IMR-90 (cell line): ENCODE results near the gene FAM219A. TPM values are rescaled to one million over a fixed set of nuclear protein-coding genes. Genes with fewer than 3 reads are reported as not detected.

Source experiments
- ATAC-seq: fragments of 200-7000 bp; cut with Tn5 transposase; 2 replicates; pipeline ENCODE4 v1.9.1; 2020; ENCODE audit warnings: low read depth, mild to moderate bottlenecking, moderate library complexity
- BruUV-seq: library from RNA; stranded (reverse); fragments of 400-500 nt; replicated peaks from 2 replicates; lab custom pipeline; 2021; lab: Mats Ljungman, UMichigan
- CTCF ChIA-PET: fragments of 300-600 bp; formaldehyde crosslinking; extraction: SDS; loops from one replicate; lab custom pipeline; 2021; ENCODE audit warnings: antibody characterized with exemption; lab: Yijun Ruan, JAX
- POLR2A ChIA-PET: fragments of 300-600 bp; sonication (Branson Sonifier 250); formaldehyde crosslinking; loops from one replicate; lab custom pipeline; 2022; ENCODE audit warnings: antibody characterized with exemption; ENCODE audit not compliant: unreplicated experiment; lab: Charles Lee
- DNase-seq: peaks from one replicate; pipeline ENCODE4 v3.0.0; 2013
- H2AFZ ChIP-seq: replicated peaks from 2 replicates; pipeline ENCODE3; 2013; ENCODE audit warnings: low read length, mild to moderate bottlenecking; ENCODE audit not compliant: poor library complexity
- H2AK5ac ChIP-seq: 2 replicates; pipeline ENCODE4 v1.6.1; 2013; ENCODE audit warnings: low read depth, low read length, inconsistent platforms
- H2AK9ac ChIP-seq: replicated peaks from 2 replicates; pipeline ENCODE3; 2013; ENCODE audit warnings: mild to moderate bottlenecking, low read depth, low read length, moderate library complexity; ENCODE audit not compliant: poor library complexity
- H2BK120ac ChIP-seq: 2 replicates; pipeline ENCODE4 v1.6.1; 2013; ENCODE audit warnings: low read depth, low read length, inconsistent platforms
- H2BK15ac ChIP-seq: 3 replicates; pipeline ENCODE4 v1.6.1; 2013; ENCODE audit warnings: low read depth, low read length, inconsistent platforms
- H2BK20ac ChIP-seq: 2 replicates; pipeline ENCODE4 v1.6.1; 2013; ENCODE audit warnings: low read depth, mild to moderate bottlenecking, inconsistent platforms, low read length, moderate library complexity
- H2BK5ac ChIP-seq: 2 replicates; pipeline ENCODE4 v1.6.1; 2013; ENCODE audit warnings: mild to moderate bottlenecking, low read depth, low read length, inconsistent platforms; ENCODE audit not compliant: poor library complexity, severe bottlenecking
- H3K14ac ChIP-seq: replicated peaks from 2 replicates; pipeline ENCODE4 v1.6.1; 2013; ENCODE audit warnings: low read depth, low read length, inconsistent platforms
- H3K18ac ChIP-seq: 2 replicates; pipeline ENCODE4 v1.6.1; 2013; ENCODE audit warnings: low read depth, low read length, control low read depth
- H3K23ac ChIP-seq: 2 replicates; pipeline ENCODE4 v1.6.1; 2013; ENCODE audit warnings: low read depth, low read length, inconsistent platforms
- H3K27ac ChIP-seq: 2 replicates; pipeline ENCODE4 v1.5.1; 2013; ENCODE audit warnings: mild to moderate bottlenecking, control low read depth, low read length; ENCODE audit not compliant: insufficient read depth
- H3K27me3 ChIP-seq: 2 replicates; pipeline ENCODE4 v1.6.1; 2013; ENCODE audit warnings: low read length; ENCODE audit not compliant: control insufficient read depth, insufficient read depth
- H3K36me3 ChIP-seq: 2 replicates; pipeline ENCODE4 v1.6.1; 2013; ENCODE audit warnings: low read length, mixed read lengths; ENCODE audit not compliant: control insufficient read depth, insufficient read depth
- H3K4ac ChIP-seq: 2 replicates; pipeline ENCODE4 v1.6.1; 2013; ENCODE audit warnings: low read depth, low read length, inconsistent platforms
- H3K4me1 ChIP-seq: 2 replicates; pipeline ENCODE4 v1.6.1; 2013; ENCODE audit warnings: low read length, mixed read lengths; ENCODE audit not compliant: control insufficient read depth, insufficient read depth
- H3K4me2 ChIP-seq: 2 replicates; pipeline ENCODE4 v1.6.1; 2013; ENCODE audit warnings: low read depth, mild to moderate bottlenecking, control low read depth, low read length, moderate library complexity
- H3K4me3 ChIP-seq: 2 replicates; pipeline ENCODE4 v1.5.1; 2013; ENCODE audit warnings: low read depth, mild to moderate bottlenecking, control low read depth, low read length, moderate library complexity; ENCODE audit not compliant: insufficient read depth
- H3K56ac ChIP-seq: 2 replicates; pipeline ENCODE4 v1.6.1; 2013; ENCODE audit warnings: low read length, inconsistent platforms; ENCODE audit not compliant: insufficient read depth; ENCODE audit errors: extremely low read depth
- H3K79me1 ChIP-seq, 2 experiments: 2 replicates each; pipeline ENCODE4 v1.6.1; 2013; ENCODE audit warnings: low read length in 2 of 2, inconsistent platforms in 1 of 2, low read depth in 1 of 2
- H3K9ac ChIP-seq: 2 replicates; pipeline ENCODE4 v1.6.1; 2013; ENCODE audit warnings: low read depth, low read length, control low read depth
- H3K9me1 ChIP-seq: 2 replicates; pipeline ENCODE4 v1.6.1; 2013; ENCODE audit warnings: low read length, inconsistent platforms; ENCODE audit not compliant: insufficient read depth
- H3K9me3 ChIP-seq: 2 replicates; pipeline ENCODE4 v1.6.1; 2013; ENCODE audit warnings: low read length; ENCODE audit not compliant: control insufficient read depth, insufficient read depth
- H4K20me1 ChIP-seq: 2 replicates; pipeline ENCODE4 v1.6.1; 2013; ENCODE audit warnings: low read length, inconsistent platforms; ENCODE audit not compliant: insufficient read depth
- H4K5ac ChIP-seq: 2 replicates; pipeline ENCODE4 v1.6.1; 2013; ENCODE audit warnings: mild to moderate bottlenecking, low read depth, low read length, control low read depth
- H4K8ac ChIP-seq, 2 experiments: 2 replicates each; pipeline ENCODE4 v1.6.1; 2013; ENCODE audit warnings: low read depth in 2 of 2, low read length in 2 of 2, control low read depth in 1 of 2, inconsistent platforms in 1 of 2
- H4K91ac ChIP-seq: 2 replicates; pipeline ENCODE4 v1.6.1; 2013; ENCODE audit warnings: low read depth, low read length, inconsistent platforms; ENCODE audit not compliant: insufficient read depth
- MAZ ChIP-seq: IDR thresholded peaks from 2 replicates; pipeline ENCODE4 v1.6.1; 2012; ENCODE audit warnings: low read depth, mild to moderate bottlenecking, low read length, improper control_type of control experiment, moderate library complexity, borderline replicate concordance
- RAD21 ChIP-seq: IDR thresholded peaks from 2 replicates; pipeline ENCODE4 v1.6.1; 2012; ENCODE audit warnings: low read length, improper control_type of control experiment
- WGBS, 2 experiments: methylation state at CpG; one replicate each; pipeline versions ENCODE4 v1.1.5 to v1.1.7; 2013; ENCODE audit warnings: missing lambda C conversion rate in 2 of 2; ENCODE audit not compliant: insufficient read length in 1 of 2; ENCODE audit errors: extremely low coverage in 2 of 2; 5-methylcytosine and 5-hydroxymethylcytosine counted together
- dilution Hi-C: fragments of 300-500 bp; cut with HindIII; formaldehyde crosslinking; loops from one replicate; pipeline ENCODE4 v1.14.3; 2018; ENCODE audit warnings: low sequenced_read_pairs; ENCODE audit not compliant: unreplicated experiment
- in situ Hi-C: fragments of 300-500 bp; cut with MboI; formaldehyde crosslinking; loops from 3 replicates; pipeline ENCODE4 v1.14.3; 2019; ENCODE audit warnings: low sequenced_read_pairs, inconsistent platforms, mixed read lengths
- intact Hi-C: fragments of 100-400 bp; cut with micrococcal nuclease; formaldehyde crosslinking; loops from 2 replicates; pipeline ENCODE4 v1.10.0; 2022
- polyA plus RNA-seq, 3 experiments: library from polyadenylated mRNA; depleted of rRNA; stranded (reverse); fragments of >200 nt; gene quantifications; 2 replicates each; pipeline ENCODE4 v1.2.3, GENCODE V29; 2012; ENCODE audit warnings: low replicate concordance in 1 of 3
- total RNA-seq: library from RNA; depleted of rRNA; stranded (reverse); fragments of >200 nt; gene quantifications from 2 replicates; pipeline ENCODE4 v1.2.3, GENCODE V29; 2012

FAM219A gene
- total and polyA plus RNA-seq, 2 of the 4 experiments (the other 2 are of a cell fraction) = 4.8 to 20.8 TPM

- Histone ChIP-seq H4K5ac (no peak within 1 kb of the TSS), H3K4me3 (peak within 1 kb of the TSS; percentile 54), H2AFZ (peak within 1 kb of the TSS; percentile 98), H2BK5ac (no peak within 1 kb of the TSS), H3K27me3 (peaks cover 17% of the 10 kb centered on the region; the same call in 1 of the 2 replicates), H4K91ac (no peak within 1 kb of the TSS), H3K18ac (no peak within 1 kb of the TSS), H3K23ac (peak within 1 kb of the TSS; percentile 93), H4K20me1 (no peaks in the 10 kb centered on the region; the same call in 1 of the 2 replicates), H3K4me2 (peak within 1 kb of the TSS; percentile 96), H3K36me3 (no peaks in the 10 kb centered on the region; the same call in 1 of the 2 replicates), H3K9ac (peak within 1 kb of the TSS; percentile 2; the same call in 1 of the 2 replicates), H3K9me1 (peaks cover 8% of the 10 kb centered on the region; the same call in 1 of the 2 replicates), H3K79me1 (no peaks in the 10 kb centered on the region), H4K8ac (peak within 1 kb of the TSS in 1 of 2 experiments; percentile 64; a peak in 2 of 4 replicates), H2BK120ac (no peak within 1 kb of the TSS), H3K56ac (no peak within 1 kb of the TSS; the same call in 1 of the 2 replicates), H3K9me3 (peaks cover 4% of the 10 kb centered on the region; the same call in 1 of the 2 replicates), H3K4ac (no peak within 1 kb of the TSS), H3K14ac (0 out of 2 replicates have a peak within 1 kb of the TSS, but pooled peaks have one; percentile 87), H2BK15ac (no peak within 1 kb of the TSS), H2BK20ac (no peak within 1 kb of the TSS), H2AK9ac (peak within 1 kb of the TSS; percentile 90), H3K27ac (no peak within 1 kb of the TSS), H3K4me1 (peaks cover 8% of the 10 kb centered on the region), H2AK5ac (0 out of 2 replicates have a peak within 1 kb of the TSS, but pooled peaks have one; percentile 24)
- BruUV-seq = no TSS peak
- ChIA-PET CTCF (interaction anchor here (0.8 to 1.8 kb wide), 2 partner anchors 45 to 303 kb away, joined by 3 to 4 read pairs; no protein-coding TSS in a partner anchor), POLR2A (interaction anchor here (0.5 to 0.6 kb wide), 2 partner anchors 17 to 1061 kb away, joined by 7 to 8 read pairs; no protein-coding TSS in a partner anchor)
- in situ Hi-C loops (no loop called here), dilution Hi-C loops (no loop called here), intact Hi-C loops (loop anchor here (5.0 kb wide), 1 partner anchor 449 kb away; no protein-coding TSS in a partner anchor)
- 1% methylated on average over 21 of the region's 54 CpGs; no CpG with 5 or more reads in 1 of the 2 experiments for WGBS, 2 experiments
- TF ChIP-seq MAZ (peak; percentile 88; the same call in 1 of the 2 replicates), RAD21 (no peak)
- peak; percentile 65 for DNase-seq
- peak; percentile 84 for ATAC-seq
Measured at GRCh38 chr9:34376596-34377403, 81.6 kb downstream of the FAM219A start, which contains the start of gene MYORG. MYORG (minus strand) TSS chr9:34376898; CDS start chr9:34372943, 3,955 bp downstream.
